HepG2 (cell line): Measurements from ENCODE around the gene ZNF503. TPM values are rescaled to one million over a fixed set of nuclear protein-coding genes. Genes with fewer than 3 reads are reported as not detected.

Source experiments
- AHR ChIP-seq: IDR thresholded peaks from 2 replicates; pipeline ENCODE4 v1.6.1; 2018; ENCODE audit warnings: missing genetic modification reagents, missing compliant biosample characterization
- CCDC6 ChIP-seq: sonication (generic); formaldehyde crosslinking; IDR thresholded peaks from 2 replicates; pipeline ENCODE4 v1.8.1; 2022; ENCODE audit warnings: mild to moderate bottlenecking, missing genetic modification reagents, moderate library complexity
- HNRNPK ChIP-seq: fragments of 200-400 bp; formaldehyde crosslinking; IDR thresholded peaks from 2 replicates; pipeline ENCODE4 v1.6.1; 2018; ENCODE audit warnings: low read length, low read depth, moderate library complexity, mild to moderate bottlenecking; ENCODE audit not compliant: poor library complexity, severe bottlenecking
- HOXD1 ChIP-seq: sonication (generic); formaldehyde crosslinking; IDR thresholded peaks from 2 replicates; pipeline ENCODE4 v1.5.0; 2020; ENCODE audit warnings: missing genetic modification reagents
- MED8 ChIP-seq: sonication (generic); formaldehyde crosslinking; IDR thresholded peaks from 2 replicates; pipeline ENCODE4 v1.8.1; 2023; ENCODE audit warnings: mild to moderate bottlenecking, missing genetic modification reagents; ENCODE audit not compliant: insufficient replicate concordance
- MEF2D ChIP-seq: sonication (generic); formaldehyde crosslinking; IDR thresholded peaks from 2 replicates; pipeline ENCODE4 v1.5.1; 2020; ENCODE audit warnings: mild to moderate bottlenecking, missing genetic modification reagents
- MIER2 ChIP-seq: IDR thresholded peaks from 2 replicates; pipeline ENCODE4 v1.6.1; 2016; ENCODE audit warnings: missing biosample characterization, missing genetic modification reagents
- PAWR ChIP-seq: sonication (generic); formaldehyde crosslinking; IDR thresholded peaks from 2 replicates; pipeline ENCODE4 v1.4.0; 2020; ENCODE audit warnings: missing genetic modification reagents, mild to moderate bottlenecking, borderline replicate concordance
- RBAK ChIP-seq: sonication (generic); formaldehyde crosslinking; IDR thresholded peaks from 2 replicates; pipeline ENCODE4 v1.5.1; 2020; ENCODE audit warnings: mild to moderate bottlenecking, missing genetic modification reagents
- ZKSCAN8 ChIP-seq: IDR thresholded peaks from 2 replicates; pipeline ENCODE4 v1.6.1; 2016; ENCODE audit warnings: borderline replicate concordance, missing genetic modification reagents, missing compliant biosample characterization
- ZNF292 ChIP-seq: sonication (generic); formaldehyde crosslinking; IDR thresholded peaks from 2 replicates; pipeline ENCODE4 v1.8.1; 2022; ENCODE audit warnings: mild to moderate bottlenecking, low read depth, missing genetic modification reagents, borderline replicate concordance
- ZNF335 ChIP-seq: sonication (generic); formaldehyde crosslinking; IDR thresholded peaks from 2 replicates; pipeline ENCODE4 v1.4.0; 2020; ENCODE audit warnings: missing genetic modification reagents
- ZNF562 ChIP-seq: sonication (generic); formaldehyde crosslinking; IDR thresholded peaks from 2 replicates; pipeline ENCODE4 v1.8.0; 2022; ENCODE audit warnings: missing genetic modification reagents, borderline replicate concordance
- ZNF616 ChIP-seq: sonication (generic); formaldehyde crosslinking; IDR thresholded peaks from 2 replicates; pipeline ENCODE4 v1.5.0; 2020; ENCODE audit warnings: low read depth, mild to moderate bottlenecking, missing genetic modification reagents
- ZNF878 ChIP-seq: sonication (generic); formaldehyde crosslinking; IDR thresholded peaks from 2 replicates; pipeline ENCODE4 v1.8.1; 2023; ENCODE audit warnings: mild to moderate bottlenecking, missing genetic modification reagents, moderate library complexity
- polyA plus RNA-seq, 8 experiments: library from polyadenylated mRNA; depleted of rRNA in 3 of 8; stranded (reverse) in 7 of 8; unstranded in 1 of 8; fragments of >200 nt; fragmentation: Illumina TruSeq in 4 of 8; extraction: Trizol in 4 of 8; gene quantifications; 2 replicates each; pipeline versions ENCODE4 v1.2.1 to v1.2.3, GENCODE V29; 2011 to 2016; ENCODE audit warnings: low read depth in 4 of 8, missing spikeins in 1 of 8, mixed read lengths in 1 of 8; ENCODE audit not compliant: insufficient read depth in 1 of 8
- total RNA-seq, 5 experiments: library from RNA; depleted of rRNA; stranded (reverse); fragments of >200 nt; fragmentation: Illumina TruSeq; extraction: Trizol; gene quantifications; 2 replicates each; pipeline ENCODE4 v1.2.3, GENCODE V29; 2016; ENCODE audit warnings: low read depth in 1 of 5
- TF ChIP-seq, protein P1 (sequence below): sonication (generic); formaldehyde crosslinking; IDR thresholded peaks from 2 replicates; pipeline ENCODE4 v1.4.0; 2020; ENCODE audit warnings: missing genetic modification reagents
- TF ChIP-seq, protein P2 (sequence below): sonication (generic); formaldehyde crosslinking; IDR thresholded peaks from 2 replicates; pipeline ENCODE4 v1.8.0; 2022; ENCODE audit warnings: low read depth, missing genetic modification reagents
- TF ChIP-seq, protein P3 (sequence below): sonication (generic); formaldehyde crosslinking; IDR thresholded peaks from 2 replicates; pipeline ENCODE4 v1.4.0; 2020; ENCODE audit warnings: low read depth, missing genetic modification reagents
- TF ChIP-seq, protein P4 (sequence below): sonication (generic); formaldehyde crosslinking; IDR thresholded peaks from 2 replicates; pipeline ENCODE4 v1.8.0; 2022; ENCODE audit warnings: mild to moderate bottlenecking, missing genetic modification reagents, moderate library complexity
- TF ChIP-seq, protein P5 (sequence below): sonication (generic); formaldehyde crosslinking; IDR thresholded peaks from 2 replicates; pipeline ENCODE4 v1.5.1; 2020; ENCODE audit warnings: missing genetic modification reagents, mild to moderate bottlenecking, borderline replicate concordance

The ZNF503 gene
- total and polyA plus RNA-seq, 2 of the 13 experiments (the other 11 are each of a cell fraction or from before 2014, with no cell fraction given): 2.7 to 8.3 TPM

DNA sequence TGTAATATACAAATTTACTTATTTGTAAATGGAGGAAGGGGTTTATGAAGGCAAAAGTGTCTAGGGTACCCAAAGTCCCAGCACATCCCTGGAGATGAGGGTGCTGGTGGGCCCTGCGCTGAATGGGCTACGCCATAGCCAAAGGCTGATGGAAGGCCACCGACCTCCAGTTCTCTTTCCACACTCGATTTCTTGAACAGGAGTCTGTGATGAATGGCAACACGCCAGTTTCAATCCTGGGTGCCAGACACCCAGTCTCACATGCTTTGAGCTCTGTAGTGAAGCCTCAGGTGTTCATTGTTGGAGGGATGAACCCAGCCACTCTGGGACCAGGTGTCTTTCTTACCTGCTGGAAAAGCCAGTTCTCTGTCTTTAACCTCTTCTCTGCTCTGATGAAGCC, 30.6 kb upstream of the ZNF503 start (continued):
- no peak for TF ChIP-seq ZKSCAN8 (CRISPR knock-in tag)
- no peak for TF ChIP-seq ZNF292 (CRISPR knock-in tag)
- no peak for TF ChIP-seq ZNF335 (CRISPR knock-in tag)
- TF ChIP-seq MIER2: no peak
- TF ChIP-seq, protein P1, sequence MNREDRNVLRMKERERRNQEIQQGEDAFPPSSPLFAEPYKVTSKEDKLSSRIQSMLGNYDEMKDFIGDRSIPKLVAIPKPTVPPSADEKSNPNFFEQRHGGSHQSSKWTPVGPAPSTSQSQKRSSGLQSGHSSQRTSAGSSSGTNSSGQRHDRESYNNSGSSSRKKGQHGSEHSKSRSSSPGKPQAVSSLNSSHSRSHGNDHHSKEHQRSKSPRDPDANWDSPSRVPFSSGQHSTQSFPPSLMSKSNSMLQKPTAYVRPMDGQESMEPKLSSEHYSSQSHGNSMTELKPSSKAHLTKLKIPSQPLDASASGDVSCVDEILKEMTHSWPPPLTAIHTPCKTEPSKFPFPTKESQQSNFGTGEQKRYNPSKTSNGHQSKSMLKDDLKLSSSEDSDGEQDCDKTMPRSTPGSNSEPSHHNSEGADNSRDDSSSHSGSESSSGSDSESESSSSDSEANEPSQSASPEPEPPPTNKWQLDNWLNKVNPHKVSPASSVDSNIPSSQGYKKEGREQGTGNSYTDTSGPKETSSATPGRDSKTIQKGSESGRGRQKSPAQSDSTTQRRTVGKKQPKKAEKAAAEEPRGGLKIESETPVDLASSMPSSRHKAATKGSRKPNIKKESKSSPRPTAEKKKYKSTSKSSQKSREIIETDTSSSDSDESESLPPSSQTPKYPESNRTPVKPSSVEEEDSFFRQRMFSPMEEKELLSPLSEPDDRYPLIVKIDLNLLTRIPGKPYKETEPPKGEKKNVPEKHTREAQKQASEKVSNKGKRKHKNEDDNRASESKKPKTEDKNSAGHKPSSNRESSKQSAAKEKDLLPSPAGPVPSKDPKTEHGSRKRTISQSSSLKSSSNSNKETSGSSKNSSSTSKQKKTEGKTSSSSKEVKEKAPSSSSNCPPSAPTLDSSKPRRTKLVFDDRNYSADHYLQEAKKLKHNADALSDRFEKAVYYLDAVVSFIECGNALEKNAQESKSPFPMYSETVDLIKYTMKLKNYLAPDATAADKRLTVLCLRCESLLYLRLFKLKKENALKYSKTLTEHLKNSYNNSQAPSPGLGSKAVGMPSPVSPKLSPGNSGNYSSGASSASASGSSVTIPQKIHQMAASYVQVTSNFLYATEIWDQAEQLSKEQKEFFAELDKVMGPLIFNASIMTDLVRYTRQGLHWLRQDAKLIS: peak; percentile 64
- TF ChIP-seq MEF2D (CRISPR knock-in tag): no peak
- TF ChIP-seq RBAK (CRISPR knock-in tag): no peak
- TF ChIP-seq, protein P2, sequence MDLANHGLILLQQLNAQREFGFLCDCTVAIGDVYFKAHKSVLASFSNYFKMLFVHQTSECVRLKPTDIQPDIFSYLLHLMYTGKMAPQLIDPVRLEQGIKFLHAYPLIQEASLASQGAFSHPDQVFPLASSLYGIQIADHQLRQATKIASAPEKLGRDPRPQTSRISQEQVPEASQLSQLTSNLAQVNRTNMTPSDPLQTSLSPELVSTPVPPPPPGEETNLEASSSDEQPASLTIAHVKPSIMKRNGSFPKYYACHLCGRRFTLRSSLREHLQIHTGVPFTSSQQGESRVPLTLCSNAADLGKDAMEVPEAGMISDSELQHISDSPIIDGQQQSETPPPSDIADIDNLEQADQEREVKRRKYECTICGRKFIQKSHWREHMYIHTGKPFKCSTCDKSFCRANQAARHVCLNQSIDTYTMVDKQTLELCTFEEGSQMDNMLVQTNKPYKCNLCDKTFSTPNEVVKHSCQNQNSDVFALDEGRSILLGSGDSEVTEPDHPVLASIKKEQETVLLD (CRISPR knock-in tag): no peak
- no peak for TF ChIP-seq AHR (CRISPR knock-in tag)
- TF ChIP-seq, protein P3, sequence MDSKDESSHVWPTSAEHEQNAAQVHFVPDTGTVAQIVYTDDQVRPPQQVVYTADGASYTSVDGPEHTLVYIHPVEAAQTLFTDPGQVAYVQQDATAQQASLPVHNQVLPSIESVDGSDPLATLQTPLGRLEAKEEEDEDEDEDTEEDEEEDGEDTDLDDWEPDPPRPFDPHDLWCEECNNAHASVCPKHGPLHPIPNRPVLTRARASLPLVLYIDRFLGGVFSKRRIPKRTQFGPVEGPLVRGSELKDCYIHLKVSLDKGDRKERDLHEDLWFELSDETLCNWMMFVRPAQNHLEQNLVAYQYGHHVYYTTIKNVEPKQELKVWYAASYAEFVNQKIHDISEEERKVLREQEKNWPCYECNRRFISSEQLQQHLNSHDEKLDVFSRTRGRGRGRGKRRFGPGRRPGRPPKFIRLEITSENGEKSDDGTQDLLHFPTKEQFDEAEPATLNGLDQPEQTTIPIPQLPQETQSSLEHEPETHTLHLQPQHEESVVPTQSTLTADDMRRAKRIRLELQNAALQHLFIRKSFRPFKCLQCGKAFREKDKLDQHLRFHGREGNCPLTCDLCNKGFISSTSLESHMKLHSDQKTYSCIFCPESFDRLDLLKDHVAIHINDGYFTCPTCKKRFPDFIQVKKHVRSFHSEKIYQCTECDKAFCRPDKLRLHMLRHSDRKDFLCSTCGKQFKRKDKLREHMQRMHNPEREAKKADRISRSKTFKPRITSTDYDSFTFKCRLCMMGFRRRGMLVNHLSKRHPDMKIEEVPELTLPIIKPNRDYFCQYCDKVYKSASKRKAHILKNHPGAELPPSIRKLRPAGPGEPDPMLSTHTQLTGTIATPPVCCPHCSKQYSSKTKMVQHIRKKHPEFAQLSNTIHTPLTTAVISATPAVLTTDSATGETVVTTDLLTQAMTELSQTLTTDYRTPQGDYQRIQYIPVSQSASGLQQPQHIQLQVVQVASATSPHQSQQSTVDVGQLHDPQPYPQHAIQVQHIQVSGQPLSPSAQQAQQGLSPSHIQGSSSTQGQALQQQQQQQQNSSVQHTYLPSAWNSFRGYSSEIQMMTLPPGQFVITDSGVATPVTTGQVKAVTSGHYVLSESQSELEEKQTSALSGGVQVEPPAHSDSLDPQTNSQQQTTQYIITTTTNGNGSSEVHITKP: no peak
- TF ChIP-seq, protein P4, sequence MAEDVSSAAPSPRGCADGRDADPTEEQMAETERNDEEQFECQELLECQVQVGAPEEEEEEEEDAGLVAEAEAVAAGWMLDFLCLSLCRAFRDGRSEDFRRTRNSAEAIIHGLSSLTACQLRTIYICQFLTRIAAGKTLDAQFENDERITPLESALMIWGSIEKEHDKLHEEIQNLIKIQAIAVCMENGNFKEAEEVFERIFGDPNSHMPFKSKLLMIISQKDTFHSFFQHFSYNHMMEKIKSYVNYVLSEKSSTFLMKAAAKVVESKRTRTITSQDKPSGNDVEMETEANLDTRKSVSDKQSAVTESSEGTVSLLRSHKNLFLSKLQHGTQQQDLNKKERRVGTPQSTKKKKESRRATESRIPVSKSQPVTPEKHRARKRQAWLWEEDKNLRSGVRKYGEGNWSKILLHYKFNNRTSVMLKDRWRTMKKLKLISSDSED (CRISPR knock-in tag): no peak
- TF ChIP-seq PAWR (CRISPR knock-in tag): no peak
- TF ChIP-seq MED8 (CRISPR knock-in tag): no peak
- no peak for TF ChIP-seq HNRNPK
- TF ChIP-seq, protein P5, sequence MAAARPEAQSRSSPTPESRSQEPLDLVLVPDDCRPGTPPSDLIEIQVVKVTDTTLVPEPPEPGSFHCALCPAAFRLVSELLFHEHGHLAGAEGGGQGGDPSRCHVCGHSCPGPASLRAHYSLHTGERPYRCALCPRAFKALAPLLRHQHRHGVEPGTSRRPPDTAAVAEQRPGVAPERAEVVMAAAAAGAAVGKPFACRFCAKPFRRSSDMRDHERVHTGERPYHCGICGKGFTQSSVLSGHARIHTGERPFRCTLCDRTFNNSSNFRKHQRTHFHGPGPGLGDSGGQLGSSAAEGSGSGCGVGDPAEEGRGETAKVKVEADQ: no peak
- no peak for TF ChIP-seq ZNF616 (CRISPR knock-in tag)
- TF ChIP-seq ZNF878 (CRISPR knock-in tag): 0 out of 2 replicates have a peak, but pooled peaks have one; percentile 30
- no peak for TF ChIP-seq HOXD1
- TF ChIP-seq ZNF562 (CRISPR knock-in tag): no peak
- 0 out of 2 replicates have a peak, but pooled peaks have one; percentile 1 for TF ChIP-seq CCDC6 (CRISPR knock-in tag)
